H9 (cell line): ENCODE results near the gene PHGDH. TPM values are rescaled to one million over a fixed set of nuclear protein-coding genes. Genes with fewer than 3 reads are reported as not detected.

ENCODE experiments used
- DNase-seq: peaks from one replicate; pipeline ENCODE4 v3.0.0-alpha.2; 2017
- H2AFZ ChIP-seq: one replicate; pipeline ENCODE4 v1.6.1; 2013; ENCODE audit warnings: mild to moderate bottlenecking, low read length, control low read depth, moderate library complexity
- H2AK5ac ChIP-seq: 2 replicates; pipeline ENCODE4 v1.6.1; 2013; ENCODE audit warnings: low read length, control low read depth, mixed read lengths; ENCODE audit not compliant: insufficient read length
- H2BK120ac ChIP-seq: one replicate; pipeline ENCODE4 v1.6.1; 2013; ENCODE audit warnings: low read depth, mild to moderate bottlenecking, low read length, control low read depth, inconsistent platforms; ENCODE audit not compliant: poor library complexity, severe bottlenecking
- H2BK12ac ChIP-seq: 2 replicates; pipeline ENCODE4 v1.6.1; 2013; ENCODE audit warnings: low read length, control low read depth, mixed read lengths, low read depth; ENCODE audit not compliant: insufficient read length
- H2BK15ac ChIP-seq: 2 replicates; pipeline ENCODE4 v1.6.1; 2013; ENCODE audit warnings: low read depth, low read length, control low read depth
- H2BK20ac ChIP-seq: one replicate; pipeline ENCODE4 v1.6.1; 2013; ENCODE audit warnings: low read depth, mild to moderate bottlenecking, low read length, control low read depth, inconsistent platforms; ENCODE audit not compliant: poor library complexity, severe bottlenecking
- H2BK5ac ChIP-seq: 2 replicates; pipeline ENCODE4 v1.6.1; 2013; ENCODE audit warnings: low read length, control low read depth, mixed read lengths; ENCODE audit not compliant: insufficient read length
- H3K14ac ChIP-seq: 2 replicates; pipeline ENCODE4 v1.6.1; 2013; ENCODE audit warnings: low read length, control low read depth; ENCODE audit not compliant: insufficient read depth
- H3K18ac ChIP-seq: 2 replicates; pipeline ENCODE4 v1.6.1; 2013; ENCODE audit warnings: low read depth, mild to moderate bottlenecking, mixed read lengths, low read length, control low read depth; ENCODE audit not compliant: insufficient read length
- H3K23ac ChIP-seq: 2 replicates; pipeline ENCODE4 v1.6.1; 2013; ENCODE audit warnings: low read length, control low read depth, mixed read lengths, low read depth; ENCODE audit not compliant: insufficient read length
- H3K23me2 ChIP-seq: 2 replicates; pipeline ENCODE4 v1.6.1; 2013; ENCODE audit warnings: low read depth, mild to moderate bottlenecking, mixed read lengths, low read length, control low read depth; ENCODE audit not compliant: insufficient read length, poor library complexity, severe bottlenecking
- H3K27ac ChIP-seq: 2 replicates; pipeline ENCODE4 v1.5.1; 2013; ENCODE audit warnings: low read length, control low read depth, mixed read lengths, low read depth; ENCODE audit not compliant: insufficient read length
- H3K27me3 ChIP-seq: 2 replicates; pipeline ENCODE4 v1.6.1; 2013; ENCODE audit warnings: low read length, control low read depth, inconsistent platforms; ENCODE audit not compliant: insufficient read depth
- H3K4ac ChIP-seq: 2 replicates; pipeline ENCODE4 v1.6.1; 2013; ENCODE audit warnings: low read depth, mild to moderate bottlenecking, control low read depth, inconsistent platforms, low read length, moderate library complexity
- H3K4me1 ChIP-seq: 2 replicates; pipeline ENCODE4 v1.6.1; 2013; ENCODE audit warnings: low read length, control low read depth, inconsistent platforms; ENCODE audit not compliant: insufficient read depth
- H3K4me2 ChIP-seq: 2 replicates; pipeline ENCODE4 v1.6.1; 2013; ENCODE audit warnings: low read length, control low read depth, mixed read lengths; ENCODE audit not compliant: insufficient read length, insufficient read depth
- H3K56ac ChIP-seq: 2 replicates; pipeline ENCODE4 v1.6.1; 2013; ENCODE audit warnings: low read depth, mild to moderate bottlenecking, mixed read lengths, low read length, control low read depth; ENCODE audit not compliant: insufficient read length
- H3K79me1 ChIP-seq: 2 replicates; pipeline ENCODE4 v1.6.1; 2013; ENCODE audit warnings: low read depth, mild to moderate bottlenecking, moderate library complexity, low read length, control low read depth, inconsistent platforms; ENCODE audit not compliant: insufficient read depth, poor library complexity, severe bottlenecking
- H3K79me2 ChIP-seq: 2 replicates; pipeline ENCODE4 v1.6.1; 2013; ENCODE audit warnings: low read length, control low read depth, inconsistent platforms; ENCODE audit not compliant: insufficient read depth
- H3K9ac ChIP-seq: 2 replicates; pipeline ENCODE4 v1.6.1; 2013; ENCODE audit warnings: low read length, control low read depth, mixed read lengths; ENCODE audit not compliant: insufficient read length; ENCODE audit errors: extremely low read depth
- H3K9me3 ChIP-seq: one replicate; pipeline ENCODE4 v1.6.1; 2013; ENCODE audit warnings: low read depth, low read length, inconsistent platforms; ENCODE audit not compliant: control insufficient read depth
- H3T11ph ChIP-seq: one replicate; pipeline ENCODE4 v1.6.1; 2013; ENCODE audit warnings: mild to moderate bottlenecking, low read length, control low read depth, inconsistent platforms
- H4K20me1 ChIP-seq: one replicate; pipeline ENCODE4 v1.6.1; 2013; ENCODE audit not compliant: control insufficient read depth, insufficient read length, insufficient read depth
- H4K5ac ChIP-seq: 2 replicates; pipeline ENCODE4 v1.6.1; 2013; ENCODE audit warnings: low read depth, mild to moderate bottlenecking, mixed read lengths, low read length, control low read depth; ENCODE audit not compliant: insufficient read length
- H4K8ac ChIP-seq: replicated peaks from 2 replicates; pipeline ENCODE4 v1.6.1; 2013; ENCODE audit warnings: low read length, control low read depth, mixed read lengths, low read depth; ENCODE audit not compliant: insufficient read length
- H4K91ac ChIP-seq: 2 replicates; pipeline ENCODE4 v1.6.1; 2013; ENCODE audit warnings: low read depth, mild to moderate bottlenecking, moderate library complexity, mixed read lengths, low read length, control low read depth; ENCODE audit not compliant: insufficient read length
- H3K27ac Mint-ChIP-seq, 3 experiments: 2 replicates in 2 of 3; 3 replicates in 1 of 3; pipeline ENCODE4 v1.8.0; 2020 to 2021; ENCODE audit warnings: mixed read lengths in 3 of 3, mild to moderate bottlenecking in 1 of 3, moderate library complexity in 1 of 3
- H3K27me3 Mint-ChIP-seq: 2 replicates; pipeline ENCODE4 v1.8.0; 2021; ENCODE audit warnings: low read depth, mild to moderate bottlenecking, moderate library complexity, mixed read lengths
- H3K36me3 Mint-ChIP-seq, 3 experiments: 2 replicates in 2 of 3; 3 replicates in 1 of 3; pipeline ENCODE4 v1.8.0; 2020 to 2021; ENCODE audit warnings: low read depth in 3 of 3, mixed read lengths in 3 of 3; ENCODE audit not compliant: insufficient read depth in 1 of 3
- H3K4me1 Mint-ChIP-seq, 2 experiments: 2 replicates each; pipeline ENCODE4 v1.8.0; 2020; ENCODE audit warnings: mixed read lengths in 2 of 2
- H3K4me3 Mint-ChIP-seq, 2 experiments: 2 replicates in 1 of 2; 3 replicates in 1 of 2; pipeline ENCODE4 v1.8.0; 2020 to 2021; ENCODE audit warnings: mild to moderate bottlenecking in 2 of 2, mixed read lengths in 2 of 2, moderate library complexity in 1 of 2
- H3K9me3 Mint-ChIP-seq, 2 experiments: 2 replicates in 1 of 2; 3 replicates in 1 of 2; pipeline ENCODE4 v1.8.0; 2020; ENCODE audit warnings: mild to moderate bottlenecking in 2 of 2, mixed read lengths in 2 of 2, moderate library complexity in 1 of 2
- CTCF ChIP-seq: fragments of 200-600 bp; sonication (generic); conservative IDR thresholded peaks from 3 replicates; pipeline ENCODE4 v1.8.0; 2021; ENCODE audit warnings: antibody characterized with exemption, mild to moderate bottlenecking
- WGBS: extraction: QIAGEN DNeasy Blood & Tissue Kit; methylation state at CpG from one replicate; pipeline ENCODE4 v1.1.7; 2013; ENCODE audit warnings: missing lambda C conversion rate, low lambda C conversion rate, mixed read lengths; ENCODE audit not compliant: insufficient read length; ENCODE audit errors: extremely low coverage; 5-methylcytosine and 5-hydroxymethylcytosine counted together
- total RNA-seq: library from RNA; stranded (reverse); gene quantifications from 2 replicates; pipeline ENCODE4 v1.2.1, GENCODE V29; 2021

PHGDH gene
- total RNA-seq, 1 experiment from 2014 or later: 458 TPM

GRCh38 chr1:119686661-119687060 lies 25.1 kb upstream of the PHGDH start:
- Mint-ChIP-seq H3K4me1 (peaks cover 45 to 53% of the 10 kb centered on the region in 2 experiments), H3K9me3 (peaks cover 2% of the 10 kb centered on the region in 2 experiments; a peak in 2 of 5 replicates), H3K27ac (peak overlapping the region in 2 of 3 experiments; percentile 2 to 30; a peak in 2 of 7 replicates), H3K27me3 (no peaks in the 10 kb centered on the region), H3K36me3 (no peaks in the 10 kb centered on the region), H3K4me3 (peak overlapping the region in 1 of 2 experiments; percentile 48; a peak in 1 of 5 replicates)
- H3K4ac ChIP-seq: no peak overlapping the region
- H4K91ac ChIP-seq: no peak overlapping the region
- H3K18ac ChIP-seq: no peak overlapping the region
- H2BK120ac ChIP-seq: no peak overlapping the region
- no peak overlapping the region for H2BK20ac ChIP-seq
- no peak overlapping the region for H3K9ac ChIP-seq
- H3K27ac ChIP-seq: no peak overlapping the region
- no peak for DNase-seq
- H3T11ph ChIP-seq: no peak overlapping the region
- peaks cover 15% of the 10 kb centered on the region; the same call in 1 of the 2 replicates for H3K4me1 ChIP-seq
- no peaks in the 10 kb centered on the region for H3K79me1 ChIP-seq
- no peaks in the 10 kb centered on the region for H3K27me3 ChIP-seq
- H2AK5ac ChIP-seq: no peak overlapping the region
- H3K14ac ChIP-seq: no peak overlapping the region
- H4K20me1 ChIP-seq: no peaks in the 10 kb centered on the region
- no peak overlapping the region for H3K4me2 ChIP-seq
- WGBS: no CpG with 5 or more reads among the region's 3 CpGs
- no peak overlapping the region for H4K8ac ChIP-seq
- no peak overlapping the region for H2BK5ac ChIP-seq
- H3K56ac ChIP-seq: no peak overlapping the region
- no peak overlapping the region for H2AFZ ChIP-seq
- H3K9me3 ChIP-seq: no peaks in the 10 kb centered on the region
- TF ChIP-seq CTCF: no peak
- no peak overlapping the region for H2BK12ac ChIP-seq
- no peak overlapping the region for H2BK15ac ChIP-seq
- no peak overlapping the region for H4K5ac ChIP-seq
- no peaks in the 10 kb centered on the region for H3K79me2 ChIP-seq
- no peaks in the 10 kb centered on the region for H3K23me2 ChIP-seq
- H3K23ac ChIP-seq: no peak overlapping the region
